IMR-90 (cell line): ENCODE data around the gene NR6A1.

ENCODE experiments used
- CTCF ChIP-seq: conservative IDR thresholded peaks from 2 replicates; pipeline ENCODE4 v1.5.1; 2012; ENCODE audit warnings: mild to moderate bottlenecking, low read depth, low read length, improper control_type of control experiment
- FOS ChIP-seq: fragments of 150-350 bp; IDR thresholded peaks from 2 replicates; pipeline ENCODE4 v1.6.1; 2016; ENCODE audit warnings: low read depth, low read length
- MAZ ChIP-seq: IDR thresholded peaks from 2 replicates; pipeline ENCODE4 v1.6.1; 2012; ENCODE audit warnings: low read depth, mild to moderate bottlenecking, low read length, improper control_type of control experiment, moderate library complexity, borderline replicate concordance
- NFE2L2 ChIP-seq: fragments of 150-350 bp; IDR thresholded peaks from 2 replicates; pipeline ENCODE4 v1.6.1; 2016; ENCODE audit warnings: low read depth, mild to moderate bottlenecking, low read length
- POLR2A ChIP-seq: IDR thresholded peaks from 2 replicates; pipeline ENCODE4 v1.6.1; 2012; ENCODE audit warnings: mild to moderate bottlenecking, low read depth, low read length
- SMC3 ChIP-seq: fragments of 150-350 bp; IDR thresholded peaks from 2 replicates; pipeline ENCODE4 v1.6.1; 2016; ENCODE audit warnings: low read depth, mild to moderate bottlenecking, antibody characterized with exemption, low read length, moderate library complexity

- TF ChIP-seq SMC3 (no peak), NFE2L2 (no peak), CTCF (no peak), MAZ (no peak), FOS (no peak), POLR2A (no peak)
Observed at GRCh38 chr9:124685217-124685616, 85.9 kb downstream of the NR6A1 start.
